ENCODE results near the gene TUBGCP5.

GRCh38 chr15:23014394-23015000 is 24.9 kb downstream of the TUBGCP5 start:
- TF ChIP-seq CTCF (IDR thresholded peaks at IDR 0.05) (no peak), POLR2AphosphoS5 (IDR thresholded peaks at IDR 0.05) (no peak), EP300 (IDR thresholded peaks at IDR 0.05) (no peak), POLR2A (IDR thresholded peaks at IDR 0.05) (no peak)
